PC-3 (cell line): ENCODE data around the gene RMI1. TPM values are rescaled to one million over a fixed set of nuclear protein-coding genes. Genes with fewer than 3 reads are reported as not detected.

ENCODE experiments used
- ATAC-seq: fragments of 200-7000 bp; cut with Tn5 transposase; 2 replicates; pipeline ENCODE4 v1.9.1; 2020; ENCODE audit warnings: mild to moderate bottlenecking, moderate library complexity
- Bru-seq: library from RNA; stranded (reverse); fragments of 400-500 nt; gene quantifications from one replicate; lab custom pipeline; 2021; lab: Mats Ljungman, UMichigan
- BruChase-seq, 2 experiments: library from RNA; stranded (reverse); fragments of 400-500 nt; gene quantifications; one replicate each; lab custom pipeline; 2021; lab: Mats Ljungman, UMichigan
- BruUV-seq: library from RNA; stranded (reverse); fragments of 400-500 nt; replicated peaks from 2 replicates; lab custom pipeline; 2021; lab: Mats Ljungman, UMichigan
- CTCF ChIA-PET: fragments of 300-600 bp; sonication (Branson Sonifier 250); formaldehyde crosslinking; loops from one replicate; lab custom pipeline; 2022; ENCODE audit warnings: antibody characterized with exemption; lab: Charles Lee
- POLR2A ChIA-PET: fragments of 300-600 bp; sonication (Branson Sonifier 250); formaldehyde crosslinking; loops from one replicate; lab custom pipeline; 2022; ENCODE audit warnings: antibody characterized with exemption; ENCODE audit not compliant: unreplicated experiment; lab: Charles Lee
- DNase-seq: peaks from one replicate; pipeline ENCODE4 v3.0.0-alpha.2; 2015
- H2AFZ ChIP-seq: fragments of 300-600 bp; sonication (generic); 2 replicates; pipeline ENCODE4 v1.6.0; 2016; ENCODE audit warnings: antibody characterized with exemption, low read length
- H3F3A ChIP-seq: fragments of 300-600 bp; sonication (generic); one replicate; pipeline ENCODE4 v1.6.0; 2017; ENCODE audit warnings: antibody characterized with exemption, low read length, control low read depth, mild to moderate bottlenecking; ENCODE audit not compliant: unreplicated experiment
- H3K27ac ChIP-seq: fragments of 300-600 bp; sonication (generic); 2 replicates; pipeline ENCODE4 v1.5.1; 2016; ENCODE audit warnings: mild to moderate bottlenecking, low read length
- H3K27me3 ChIP-seq: fragments of 300-600 bp; sonication (generic); 2 replicates; pipeline ENCODE4 v1.6.1; 2016; ENCODE audit warnings: low read length, mixed read lengths
- H3K36me3 ChIP-seq: fragments of 300-600 bp; sonication (generic); 2 replicates; pipeline ENCODE4 v1.6.1; 2016; ENCODE audit warnings: low read depth, mixed run types, low read length, mixed read lengths
- H3K4me1 ChIP-seq: fragments of 300-600 bp; sonication (generic); 2 replicates; pipeline ENCODE4 v1.5.1; 2016; ENCODE audit warnings: low read length; ENCODE audit not compliant: insufficient read depth
- H3K4me2 ChIP-seq: fragments of 300-600 bp; sonication (generic); 2 replicates; pipeline ENCODE4 v1.6.0; 2016; ENCODE audit warnings: low read length
- H3K4me3 ChIP-seq: fragments of 300-600 bp; sonication (generic); 2 replicates; pipeline ENCODE4 v1.5.1; 2016; ENCODE audit warnings: mild to moderate bottlenecking, low read length, mixed read lengths
- H3K79me2 ChIP-seq: fragments of 300-600 bp; sonication (generic); 2 replicates; pipeline ENCODE4 v1.6.1; 2017; ENCODE audit warnings: low read length, mixed read lengths
- H3K9ac ChIP-seq: fragments of 300-600 bp; sonication (generic); 2 replicates; pipeline ENCODE4 v1.6.0; 2016; ENCODE audit warnings: mild to moderate bottlenecking, low read length
- H3K9me2 ChIP-seq: fragments of 300-600 bp; sonication (generic); replicated peaks from 2 replicates; pipeline ENCODE4 v1.6.1; 2016; ENCODE audit warnings: mixed run types, low read length, mixed read lengths
- H3K9me3 ChIP-seq: fragments of 300-600 bp; sonication (generic); 2 replicates; pipeline ENCODE4 v1.6.1; 2016; ENCODE audit warnings: low read length, mixed read lengths
- H4K20me1 ChIP-seq: fragments of 300-600 bp; sonication (generic); 2 replicates; pipeline ENCODE4 v1.6.1; 2016; ENCODE audit warnings: low read length, mixed read lengths
- CTCF ChIP-seq: fragments of 300-600 bp; sonication (generic); conservative IDR thresholded peaks from 2 replicates; pipeline ENCODE4 v1.5.1; 2017; ENCODE audit warnings: antibody characterized with exemption, low read depth, mild to moderate bottlenecking, low read length
- EZH2 ChIP-seq: fragments of 300-600 bp; sonication (generic); IDR thresholded peaks from one replicate; pipeline ENCODE4 v1.6.1; 2017; ENCODE audit warnings: antibody characterized with exemption, mild to moderate bottlenecking, low read length; ENCODE audit not compliant: unreplicated experiment
- EZH2phosphoT487 ChIP-seq: fragments of 300-600 bp; sonication (generic); IDR thresholded peaks from 2 replicates; pipeline ENCODE4 v1.6.1; 2018; ENCODE audit warnings: mild to moderate bottlenecking, antibody characterized with exemption, low read length, borderline replicate concordance
- intact Hi-C: fragments of 100-400 bp; cut with micrococcal nuclease; formaldehyde crosslinking; loops from 2 replicates; pipeline ENCODE4 v1.9.0; 2023
- long read RNA-seq: library from polyadenylated mRNA; unstranded; transcript quantifications from one replicate; pipeline ENCODE4 v2.0.0, GENCODE V29; 2021; ENCODE audit not compliant: unreplicated experiment
- total RNA-seq: library from RNA; depleted of rRNA; stranded (reverse); fragments of >200 nt; gene quantifications from 2 replicates; pipeline ENCODE4 v1.2.3, GENCODE V29; 2014; rRNA removed

Gene RMI1
- total RNA-seq (5.0 and 6.2 TPM in 2 replicates), Bru-seq, nascent RNA (percentile 54 among the genes with signal in this experiment), BruChase-seq, experiment 1, labeled RNA remaining after a 6-hour chase (percentile 60 among the genes with signal in this experiment), BruChase-seq, experiment 2, labeled RNA remaining after a 2-hour chase (percentile 51 among the genes with signal in this experiment)
- long read RNA-seq, transcript RMI1-202 (3 exons, 1,553 nt): major isoform, 6 of 10 reads
- long read RNA-seq, partial matches to known transcripts: 0 of 10 reads
- long read RNA-seq, other reads (novel, unspliced or antisense): 1 of 10 reads

- POLR2A ChIA-PET: interaction anchor here (1.0 kb wide), 1 partner anchor 155 kb away, joined by 4 read pairs; no protein-coding TSS in a partner anchor
Observed at GRCh38 chr9:83980395-83981125, at the start of gene RMI1. TSS of gene RMI1 (plus strand) at chr9:83980805. CDS start at chr9:84000987, 20,182 bp downstream.

GRCh38 chr9:83930881-83931280, 49.7 kb upstream of the RMI1 start:
- Histone ChIP-seq H3K4me3 (no peak overlapping the region), H3K79me2 (no peaks in the 10 kb centered on the region), H3K4me1 (peaks cover 18% of the 10 kb centered on the region), H3K36me3 (no peaks in the 10 kb centered on the region), H3K9ac (no peak overlapping the region), H3K9me2 (no peaks in the 10 kb centered on the region), H4K20me1 (no peaks in the 10 kb centered on the region), H3K27me3 (no peaks in the 10 kb centered on the region), H3K9me3 (no peaks in the 10 kb centered on the region), H3K4me2 (no peak overlapping the region), H3F3A (peaks cover 5% of the 10 kb centered on the region), H2AFZ (no peak overlapping the region), H3K27ac (no peak overlapping the region)
- ChIA-PET POLR2A (no interaction called here), CTCF (no interaction called here)
- DNase-seq (no peak), ATAC-seq (no peak)
- BruUV-seq: no TSS peak
- TF ChIP-seq CTCF (no peak), EZH2phosphoT487 (no peak), EZH2 (no peak)
- intact Hi-C loops: no loop called here

More at GRCh38 chr9:83980395-83981125, at the start of gene RMI1:
- Histone ChIP-seq H3K4me2 (peak within 1 kb of the TSS; percentile 75), H4K20me1 (peaks cover 38% of the 10 kb centered on the region), H3K79me2 (peaks cover 97% of the 10 kb centered on the region), H3K9me3 (no peaks in the 10 kb centered on the region), H3K36me3 (peaks cover 36% of the 10 kb centered on the region), H3K27me3 (no peaks in the 10 kb centered on the region), H2AFZ (peak within 1 kb of the TSS; percentile 78), H3F3A (no peaks in the 10 kb centered on the region), H3K9ac (peak within 1 kb of the TSS; percentile 100), H3K9me2 (no peaks in the 10 kb centered on the region), H3K4me1 (peaks cover 21% of the 10 kb centered on the region), H3K27ac (peak within 1 kb of the TSS; percentile 94), H3K4me3 (peak within 1 kb of the TSS; percentile 94)
- BruUV-seq: no TSS peak
- intact Hi-C loops: loop anchor here (2.0 to 10.0 kb wide), 4 partner anchors 16 to 282 kb away; partner anchors contain the start of gene UBQLN1
- CTCF ChIA-PET: no interaction called here
- ATAC-seq (peak; percentile 75), DNase-seq (peak; percentile 95)
- no peak; the same call in 1 of the 2 replicates for TF ChIP-seq CTCF
- no peak for TF ChIP-seq EZH2phosphoT487
- TF ChIP-seq EZH2: no peak
